Large intestine (tissue), 3 donors: ENCODE results near the gene COLGALT1. TPM values are rescaled to one million over a fixed set of nuclear protein-coding genes. Genes with fewer than 3 reads are reported as not detected.

Experiments
- DNase-seq, 2 donors: peaks; one replicate each; pipeline versions ENCODE4 v3.0.0 to v3.0.0-alpha.2; 2013
- H3K27ac ChIP-seq: one replicate; pipeline ENCODE4 v1.5.1; 2013; ENCODE audit warnings: low read length
- H3K27me3 ChIP-seq: 2 replicates; pipeline ENCODE4 v1.6.1; 2013; ENCODE audit warnings: low read length; ENCODE audit not compliant: control insufficient read depth, insufficient read depth
- H3K36me3 ChIP-seq: 2 replicates; pipeline ENCODE4 v1.6.1; 2013; ENCODE audit warnings: low read length; ENCODE audit not compliant: control insufficient read depth, insufficient read depth
- H3K4me1 ChIP-seq: one replicate; pipeline ENCODE4 v1.6.1; 2013; ENCODE audit warnings: low read length; ENCODE audit not compliant: control insufficient read depth, insufficient read depth
- H3K4me3 ChIP-seq: one replicate; pipeline ENCODE4 v1.5.1; 2013; ENCODE audit warnings: low read length
- H3K9me3 ChIP-seq: one replicate; pipeline ENCODE4 v1.6.1; 2013; ENCODE audit warnings: mild to moderate bottlenecking, low read depth, low read length, moderate library complexity; ENCODE audit not compliant: control insufficient read depth
- WGBS: methylation state at CpG from one replicate; pipeline ENCODE4 v1.1.5; 2013; ENCODE audit warnings: low lambda C conversion rate; ENCODE audit not compliant: insufficient coverage; 5-methylcytosine and 5-hydroxymethylcytosine counted together
- polyA plus RNA-seq: library from polyadenylated mRNA; unstranded; fragments of 120-200 nt; gene quantifications from one replicate; pipeline ENCODE4 v1.2.1, GENCODE V29; 2013

COLGALT1 gene
- polyA plus RNA-seq, 1 donor: 50.4 TPM

DNA sequence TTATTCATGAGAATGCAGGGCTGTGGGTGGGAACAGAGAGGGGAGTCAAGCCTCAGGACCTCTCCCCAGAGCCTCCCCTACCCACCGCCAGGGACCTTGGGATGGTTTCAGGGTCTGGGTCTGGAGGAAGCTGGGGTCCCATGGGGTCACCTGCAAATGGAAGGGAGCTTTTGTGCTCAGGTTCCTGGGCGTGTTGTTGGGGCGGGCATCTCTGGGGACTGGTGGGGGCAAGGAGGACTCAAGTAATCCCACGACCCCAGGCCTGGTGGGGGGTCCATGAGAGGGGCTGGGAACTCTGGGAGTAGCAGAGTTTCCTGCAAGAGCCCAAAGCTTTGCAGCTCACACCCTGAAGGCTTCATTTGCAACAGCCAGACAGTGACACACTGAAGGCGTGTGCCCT, 72.5 kb downstream of the COLGALT1 start:
- H3K36me3 ChIP-seq: no peaks in the 10 kb centered on the region
- no CpG with 5 or more reads among the region's 5 CpGs for WGBS

DNA sequence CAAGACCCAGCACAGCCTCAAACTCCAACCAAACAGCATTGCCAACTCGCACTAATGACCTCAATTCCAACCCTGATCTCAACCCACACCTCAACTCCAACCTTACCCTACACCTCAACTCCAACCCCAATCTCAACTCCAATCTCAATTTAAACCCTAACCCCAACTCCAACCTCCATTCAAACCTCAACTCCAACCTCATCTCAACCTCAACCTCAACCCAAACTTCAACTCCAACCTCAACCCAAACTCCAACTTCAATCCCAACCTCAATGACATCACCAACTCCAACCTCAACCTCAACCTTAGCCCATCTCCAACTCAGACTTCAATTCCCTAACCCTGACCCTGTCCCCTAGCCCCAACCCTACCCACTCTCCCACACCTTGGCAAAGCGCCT, 74.3 kb downstream of the COLGALT1 start:
- no peak overlapping the region for H3K27ac ChIP-seq
- no peaks in the 10 kb centered on the region for H3K9me3 ChIP-seq
- no peak overlapping the region for H3K4me3 ChIP-seq
- H3K36me3 ChIP-seq: no peaks in the 10 kb centered on the region
- no peak for DNase-seq
- 100% methylated on average over 1 of the region's 2 CpGs for WGBS
- no peaks in the 10 kb centered on the region for H3K27me3 ChIP-seq
- H3K4me1 ChIP-seq: no peaks in the 10 kb centered on the region

More for the DNA sequence above, 72.5 kb downstream of the COLGALT1 start:
- Histone ChIP-seq H3K27ac (no peak overlapping the region), H3K4me3 (no peak overlapping the region), H3K9me3 (no peaks in the 10 kb centered on the region), H3K4me1 (no peaks in the 10 kb centered on the region), H3K27me3 (no peaks in the 10 kb centered on the region)
- DNase-seq: no peak

DNA sequence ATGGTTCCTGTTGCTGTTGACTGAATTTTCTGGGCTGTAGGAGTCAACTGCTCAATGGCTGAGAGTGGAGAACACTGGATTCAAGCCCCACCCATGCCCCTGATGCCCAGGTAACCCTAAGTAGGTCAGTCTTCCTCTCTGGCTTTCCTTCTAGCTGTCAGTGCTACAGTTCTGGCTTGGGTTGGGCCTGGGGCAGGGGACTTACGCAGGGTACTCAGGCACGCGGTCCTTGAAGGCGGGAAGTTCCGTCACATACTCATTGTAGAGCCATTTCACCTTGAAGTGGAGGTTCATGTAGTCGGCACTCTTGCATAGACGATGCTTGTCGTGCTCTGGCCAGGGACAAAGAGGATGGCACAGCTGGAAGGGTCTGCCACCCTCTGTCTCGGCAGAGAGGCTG, 77.1 kb downstream of the COLGALT1 start:
- Histone ChIP-seq H3K4me1 (no peaks in the 10 kb centered on the region), H3K4me3 (no peak overlapping the region), H3K36me3 (no peaks in the 10 kb centered on the region), H3K27ac (no peak overlapping the region), H3K27me3 (no peaks in the 10 kb centered on the region), H3K9me3 (no peaks in the 10 kb centered on the region)
- no CpG with 5 or more reads among the region's 9 CpGs for WGBS
- no peak for DNase-seq

Other genes starting within 250 kb of the COLGALT1 start
- gene MRPL34, start 249.8 kb upstream of the COLGALT1 start, polyA plus RNA-seq: 47.2 TPM
- gene DDA1, start 246.1 kb upstream of the COLGALT1 start, polyA plus RNA-seq: 32.8 TPM
- gene ANO8, start 220.8 kb upstream of the COLGALT1 start, polyA plus RNA-seq: 4.4 TPM
- 18.2 TPM for gene GTPBP3, start 218.1 kb upstream of the COLGALT1 start, polyA plus RNA-seq
- gene PLVAP, start 178.3 kb upstream of the COLGALT1 start, polyA plus RNA-seq: 35.6 TPM
- 0.28 TPM for gene CCDC194, start 161.5 kb upstream of the COLGALT1 start, polyA plus RNA-seq
- gene BST2, start 150.0 kb upstream of the COLGALT1 start, polyA plus RNA-seq: 31.4 TPM
- gene MVB12A, start 135.6 kb upstream of the COLGALT1 start, polyA plus RNA-seq: 53.5 TPM
- gene TMEM221, start 107.0 kb upstream of the COLGALT1 start, polyA plus RNA-seq: 0.46 TPM
- gene NXNL1, start 94.7 kb upstream of the COLGALT1 start, polyA plus RNA-seq: not detected
- gene SLC27A1, start 85.1 kb upstream of the COLGALT1 start, polyA plus RNA-seq: 7.8 TPM
- gene PGLS, start 44.0 kb upstream of the COLGALT1 start, polyA plus RNA-seq: 82.7 TPM
- gene UNC13A, start 132.7 kb downstream of the COLGALT1 start, polyA plus RNA-seq: 2.7 TPM
- 21.2 TPM for gene MAP1S, start 163.8 kb downstream of the COLGALT1 start, polyA plus RNA-seq
- gene FCHO1, start 195.8 kb downstream of the COLGALT1 start, polyA plus RNA-seq: 2.5 TPM
- 91.7 TPM for gene B3GNT3, start 239.5 kb downstream of the COLGALT1 start, polyA plus RNA-seq